ENCODE measurements around the gene VPS13D. TPM values are rescaled to one million over a fixed set of nuclear protein-coding genes. Genes with fewer than 3 reads are reported as not detected.

VPS13D gene
- total and polyA plus RNA-seq, 2 of the 4 experiments (the other 2 are of a cell fraction): 9.0 to 16.3 TPM

- no peak for DNase-seq
- Histone ChIP-seq H2AFZ (replicated peaks; ENCODE audit: low read length, poor library complexity) (no peak overlapping the region), H3K27me3 (ENCODE audit: control insufficient read depth, insufficient read depth, low read length) (no peaks in the 10 kb centered on the region), H3K4me2 (ENCODE audit: low read depth, low read length) (no peak overlapping the region), H3K4ac (ENCODE audit: low read depth, low read length) (no peak overlapping the region), H3K14ac (replicated peaks; ENCODE audit: low read depth, low read length) (no peak overlapping the region), H2BK120ac (ENCODE audit: low read depth, low read length) (no peak overlapping the region), H3K18ac (ENCODE audit: low read depth, low read length) (no peak overlapping the region), H2BK20ac (ENCODE audit: low read depth, low read length) (no peak overlapping the region), H2AK9ac (replicated peaks; ENCODE audit: low read depth, low read length, poor library complexity) (no peak overlapping the region), H3K56ac (ENCODE audit: extremely low read depth, insufficient read depth, low read length) (no peak overlapping the region), H2BK15ac (ENCODE audit: low read depth, low read length) (no peak overlapping the region), H3K4me3 (ENCODE audit: insufficient read depth, low read depth, low read length) (no peak overlapping the region), H3K79me1 (ENCODE audit: low read depth in 1 of 2, low read length in 2 of 2) (0 out of 4 replicates have a peak, but pooled peaks cover 0 to 3% of the 10 kb centered on the region in 2 experiments), H4K8ac (ENCODE audit: low read depth in 2 of 2, low read length in 2 of 2) (no peak overlapping the region), H3K9me1 (ENCODE audit: insufficient read depth, low read length) (peaks cover 3% of the 10 kb centered on the region), H3K36me3 (ENCODE audit: control insufficient read depth, insufficient read depth, low read length) (peaks cover 10% of the 10 kb centered on the region), H3K9me3 (ENCODE audit: control insufficient read depth, insufficient read depth, low read length) (no peaks in the 10 kb centered on the region), H4K20me1 (ENCODE audit: insufficient read depth, low read length) (no peaks in the 10 kb centered on the region), H3K4me1 (ENCODE audit: control insufficient read depth, insufficient read depth, low read length) (no peaks in the 10 kb centered on the region; the same call in 1 of the 2 replicates), H4K91ac (ENCODE audit: insufficient read depth, low read depth, low read length) (no peak overlapping the region), H3K27ac (ENCODE audit: insufficient read depth, low read length) (no peak overlapping the region), H2BK5ac (ENCODE audit: low read depth, low read length, poor library complexity, severe bottlenecking) (no peak overlapping the region), H2AK5ac (ENCODE audit: low read depth, low read length) (no peak overlapping the region), H3K23ac (ENCODE audit: low read depth, low read length) (no peak overlapping the region), H4K5ac (ENCODE audit: low read depth, low read length) (no peak overlapping the region), H3K9ac (ENCODE audit: low read depth, low read length) (no peak overlapping the region)
- ChIA-PET CTCF (interaction anchor here (0.7 kb wide), 1 partner anchor 201 kb away, joined by 4 read pairs; no protein-coding TSS in a partner anchor), POLR2A (ENCODE audit: unreplicated experiment) (no interaction called here)
- WGBS, 2 experiments (ENCODE audit: extremely low coverage in 2 of 2, insufficient read length in 1 of 2): no CpG with 5 or more reads among the region's 2 CpGs
- in situ Hi-C loops (cut with MboI; ENCODE audit: low sequenced_read_pairs): no loop called here
- BruUV-seq (replicated peaks): no TSS peak
- no peak for ATAC-seq (ENCODE audit: low read depth)
- intact Hi-C loops (cut with micrococcal nuclease): no loop called here
- TF ChIP-seq FOS (IDR thresholded peaks at IDR 0.05; ENCODE audit: low read depth, low read length) (no peak), CTCF (conservative IDR thresholded peaks at IDR 0.05; ENCODE audit: low read depth, low read length) (no peak), RCOR1 (IDR thresholded peaks at IDR 0.05; ENCODE audit: insufficient replicate concordance, low read length) (no peak), RFX5 (IDR thresholded peaks at IDR 0.05; ENCODE audit: low read depth, low read length) (no peak), NFE2L2 (IDR thresholded peaks at IDR 0.05; ENCODE audit: low read depth, low read length) (no peak), RAD21 (IDR thresholded peaks at IDR 0.05; ENCODE audit: low read length) (no peak), MAFK (IDR thresholded peaks at IDR 0.05; ENCODE audit: low read depth, low read length) (no peak), CHD1 (IDR thresholded peaks at IDR 0.05; ENCODE audit: low read depth, low read length) (no peak), CEBPB (IDR thresholded peaks at IDR 0.05; ENCODE audit: low read depth, low read length) (no peak), USF2 (IDR thresholded peaks at IDR 0.05; ENCODE audit: low read depth, low read length) (no peak)
- dilution Hi-C loops (cut with HindIII; ENCODE audit: low sequenced_read_pairs, unreplicated experiment): no loop called here
These were observed 138.8 kb downstream of the VPS13D start for GRCh38 chr1:12368646-12369045.
